Effector memory CD8-positive, alpha-beta T cell (primary cell): Measurements from ENCODE around the gene TSPAN9.

ENCODE experiments used
- ATAC-seq: fragments of 150-1000 bp; cut with Tn5 transposase; replicated peaks from 2 replicates; pipeline ENCODE4 v1.10.0; 2021; ENCODE audit warnings: mild to moderate bottlenecking, moderate library complexity
- DNase-seq, 3 experiments: peaks; one replicate each; pipeline ENCODE4 v3.0.0; 2021
- H3K27ac Mint-ChIP-seq, 2 donors: one replicate each; pipeline ENCODE4 v1.8.0; 2022; ENCODE audit warnings: mild to moderate bottlenecking in 2 of 2, mixed read lengths in 2 of 2, moderate library complexity in 2 of 2
- H3K27me3 Mint-ChIP-seq, 2 donors: one replicate each; pipeline ENCODE4 v1.8.0; 2022; ENCODE audit warnings: mixed read lengths in 2 of 2
- H3K36me3 Mint-ChIP-seq: one replicate; pipeline ENCODE4 v1.8.0; 2022; ENCODE audit warnings: mild to moderate bottlenecking, moderate library complexity, mixed read lengths; ENCODE audit not compliant: insufficient read depth
- H3K4me1 Mint-ChIP-seq, 2 donors: one replicate each; pipeline ENCODE4 v1.8.0; 2022; ENCODE audit warnings: low read depth in 2 of 2, mixed read lengths in 2 of 2
- H3K4me3 Mint-ChIP-seq, 2 donors: one replicate each; pipeline ENCODE4 v1.8.0; 2022; ENCODE audit warnings: mild to moderate bottlenecking in 2 of 2, mixed read lengths in 2 of 2, moderate library complexity in 2 of 2
- H3K9me3 Mint-ChIP-seq, 2 donors: one replicate each; pipeline ENCODE4 v1.8.0; 2022; ENCODE audit warnings: mixed read lengths in 2 of 2

The TSPAN9 gene

GRCh38 chr12:3296409-3296701 is 219.2 kb downstream of the TSPAN9 start:
- no peak overlapping the region for H3K27ac Mint-ChIP-seq
- H3K27me3 Mint-ChIP-seq, result peaks cover 39 to 94% of the 10 kb centered on the region in 2 donors
- peaks cover 11 to 13% of the 10 kb centered on the region in 2 donors for H3K4me1 Mint-ChIP-seq
- no peak for ATAC-seq
- DNase-seq, result no peak
- H3K36me3 Mint-ChIP-seq, result no peaks in the 10 kb centered on the region
- H3K4me3 Mint-ChIP-seq, result no peak overlapping the region
- H3K9me3 Mint-ChIP-seq, result no peaks in the 10 kb centered on the region

GRCh38 chr12:3298603-3299002 is 221.4 kb downstream of the TSPAN9 start:
- peaks cover 29 to 89% of the 10 kb centered on the region in 2 donors for H3K27me3 Mint-ChIP-seq
- no peak for ATAC-seq
- H3K27ac Mint-ChIP-seq, result no peak overlapping the region
- no peaks in the 10 kb centered on the region for H3K36me3 Mint-ChIP-seq
- peaks cover 11 to 13% of the 10 kb centered on the region in 2 donors for H3K4me1 Mint-ChIP-seq
- no peak overlapping the region for H3K4me3 Mint-ChIP-seq
- no peaks in the 10 kb centered on the region for H3K9me3 Mint-ChIP-seq
- DNase-seq, result no peak

- H3K4me1 Mint-ChIP-seq, result peaks cover 11 to 13% of the 10 kb centered on the region in 2 donors
- DNase-seq (peak; percentile 70 to 71 (median 70)), ATAC-seq (peak; percentile 82)
- no peaks in the 10 kb centered on the region for H3K9me3 Mint-ChIP-seq
- H3K36me3 Mint-ChIP-seq, result peaks cover 3% of the 10 kb centered on the region
- H3K27me3 Mint-ChIP-seq, result peaks cover 29 to 95% of the 10 kb centered on the region in 2 donors
- no peak overlapping the region for H3K27ac Mint-ChIP-seq
- H3K4me3 Mint-ChIP-seq, result peak overlapping the region; percentile 74 to 84
Observed at GRCh38 chr12:3299929-3300832, 223.0 kb downstream of the TSPAN9 start.

GRCh38 chr12:3300833-3301401 is 223.7 kb downstream of the TSPAN9 start:
- H3K36me3 Mint-ChIP-seq, result peaks cover 3% of the 10 kb centered on the region
- peaks cover 11 to 13% of the 10 kb centered on the region in 2 donors for H3K4me1 Mint-ChIP-seq
- ATAC-seq (no peak), DNase-seq (no peak)
- peaks cover 23 to 93% of the 10 kb centered on the region in 2 donors for H3K27me3 Mint-ChIP-seq
- no peaks in the 10 kb centered on the region for H3K9me3 Mint-ChIP-seq
- H3K27ac Mint-ChIP-seq, result no peak overlapping the region
- peak overlapping the region in 1 of 2 donors; percentile 84 for H3K4me3 Mint-ChIP-seq

GRCh38 chr12:3302401-3303041 is 225.3 kb downstream of the TSPAN9 start:
- H3K9me3 Mint-ChIP-seq, result no peaks in the 10 kb centered on the region
- DNase-seq (no peak), ATAC-seq (no peak)
- peaks cover 3% of the 10 kb centered on the region for H3K36me3 Mint-ChIP-seq
- H3K4me3 Mint-ChIP-seq, result no peak overlapping the region
- H3K27me3 Mint-ChIP-seq, result peaks cover 15 to 93% of the 10 kb centered on the region in 2 donors
- H3K27ac Mint-ChIP-seq, result no peak overlapping the region
- H3K4me1 Mint-ChIP-seq, result peaks cover 11 to 13% of the 10 kb centered on the region in 2 donors

- Mint-ChIP-seq H3K9me3 (no peaks in the 10 kb centered on the region), H3K36me3 (peaks cover 3% of the 10 kb centered on the region), H3K4me3 (no peak overlapping the region), H3K4me1 (peaks cover 11 to 13% of the 10 kb centered on the region in 2 donors), H3K27ac (no peak overlapping the region), H3K27me3 (peaks cover 20 to 93% of the 10 kb centered on the region in 2 donors)
- no peak for ATAC-seq
- DNase-seq, result no peak
Observed at GRCh38 chr12:3303410-3304136, 226.4 kb downstream of the TSPAN9 start.

- ATAC-seq (no peak), DNase-seq (no peak)
- peak overlapping the region in 1 of 2 donors; percentile 62 for H3K27ac Mint-ChIP-seq
- H3K4me1 Mint-ChIP-seq, result peaks cover 11 to 13% of the 10 kb centered on the region in 2 donors
- H3K9me3 Mint-ChIP-seq, result no peaks in the 10 kb centered on the region
- no peak overlapping the region for H3K4me3 Mint-ChIP-seq
- peaks cover 3% of the 10 kb centered on the region for H3K36me3 Mint-ChIP-seq
- peaks cover 23 to 93% of the 10 kb centered on the region in 2 donors for H3K27me3 Mint-ChIP-seq
Observed at GRCh38 chr12:3304436-3305165, 227.4 kb downstream of the TSPAN9 start.

GRCh38 chr12:3305464-3305863 is 228.3 kb downstream of the TSPAN9 start:
- Mint-ChIP-seq H3K27ac (no peak overlapping the region), H3K9me3 (no peaks in the 10 kb centered on the region), H3K27me3 (peaks cover 23 to 93% of the 10 kb centered on the region in 2 donors), H3K4me1 (peaks cover 2 to 5% of the 10 kb centered on the region in 2 donors), H3K36me3 (peaks cover 3% of the 10 kb centered on the region), H3K4me3 (no peak overlapping the region)
- ATAC-seq, result no peak
- no peak for DNase-seq

GRCh38 chr12:3305904-3306619 is 228.9 kb downstream of the TSPAN9 start:
- peaks cover 3% of the 10 kb centered on the region for H3K36me3 Mint-ChIP-seq
- no peaks in the 10 kb centered on the region for H3K9me3 Mint-ChIP-seq
- no peak overlapping the region for H3K27ac Mint-ChIP-seq
- DNase-seq (no peak), ATAC-seq (no peak)
- H3K4me3 Mint-ChIP-seq, result no peak overlapping the region
- H3K4me1 Mint-ChIP-seq, result peaks cover 0 to under 1% of the 10 kb centered on the region in 2 donors
- H3K27me3 Mint-ChIP-seq, result peaks cover 23 to 91% of the 10 kb centered on the region in 2 donors

GRCh38 chr12:3307389-3307788 is 230.2 kb downstream of the TSPAN9 start:
- no peak for DNase-seq
- Mint-ChIP-seq H3K27me3 (peaks cover 23 to 96% of the 10 kb centered on the region in 2 donors), H3K36me3 (peaks cover 8% of the 10 kb centered on the region), H3K9me3 (no peaks in the 10 kb centered on the region), H3K4me3 (no peak overlapping the region), H3K27ac (no peak overlapping the region), H3K4me1 (no peaks in the 10 kb centered on the region)
- ATAC-seq, result no peak

- no peak for ATAC-seq
- DNase-seq, result no peak
- Mint-ChIP-seq H3K27me3 (peaks cover 23 to 92% of the 10 kb centered on the region in 2 donors), H3K9me3 (no peaks in the 10 kb centered on the region), H3K4me3 (no peak overlapping the region), H3K27ac (peak overlapping the region in 1 of 2 donors; percentile 19), H3K4me1 (no peaks in the 10 kb centered on the region), H3K36me3 (peaks cover 8% of the 10 kb centered on the region)
Observed at GRCh38 chr12:3308063-3308462, 230.9 kb downstream of the TSPAN9 start.

- no peak for DNase-seq
- Mint-ChIP-seq H3K4me3 (no peak overlapping the region), H3K36me3 (peaks cover 8% of the 10 kb centered on the region), H3K4me1 (no peaks in the 10 kb centered on the region), H3K27ac (no peak overlapping the region), H3K27me3 (peaks cover 23 to 92% of the 10 kb centered on the region in 2 donors), H3K9me3 (no peaks in the 10 kb centered on the region)
- no peak for ATAC-seq
Observed at GRCh38 chr12:3308609-3309008, 231.4 kb downstream of the TSPAN9 start.
